Measurements from ENCODE around the gene CANT1.

CANT1 gene

GRCh38 chr17:79029327-79030009, 19.9 kb upstream of the CANT1 start:
- in situ Hi-C loops (cut with MboI; ENCODE audit: low sequenced_read_pairs): loop anchor here (25.0 kb wide), 1 partner anchor 358 kb away; no protein-coding TSS in a partner anchor

- in situ Hi-C loops (cut with MboI; ENCODE audit: low sequenced_read_pairs): loop anchor here (25.0 kb wide), 1 partner anchor 359 kb away; no protein-coding TSS in a partner anchor
Observed at GRCh38 chr17:79028496-79029326, 19.1 kb upstream of the CANT1 start.

- in situ Hi-C loops (cut with MboI; ENCODE audit: low sequenced_read_pairs): loop anchor here (25.0 kb wide), 1 partner anchor 359 kb away; no protein-coding TSS in a partner anchor
Observed at GRCh38 chr17:79027925-79028491, 18.4 kb upstream of the CANT1 start.

GRCh38 chr17:79027274-79027924, 17.8 kb upstream of the CANT1 start:
- in situ Hi-C loops (cut with MboI; ENCODE audit: low sequenced_read_pairs): loop anchor here (25.0 kb wide), 1 partner anchor 360 kb away; no protein-coding TSS in a partner anchor

- in situ Hi-C loops (cut with MboI; ENCODE audit: low sequenced_read_pairs): loop anchor here (25.0 kb wide), 1 partner anchor 361 kb away; no protein-coding TSS in a partner anchor
Observed at GRCh38 chr17:79026376-79027273, 17.1 kb upstream of the CANT1 start.

- in situ Hi-C loops (cut with MboI; ENCODE audit: low sequenced_read_pairs): loop anchor here (25.0 kb wide), 2 partner anchors 362 to 538 kb away; no protein-coding TSS in a partner anchor
Observed at GRCh38 chr17:79024901-79025737, 15.6 kb upstream of the CANT1 start.

GRCh38 chr17:79023886-79024771, 14.6 kb upstream of the CANT1 start, which contains the start of gene C1QTNF1:
C1QTNF1 (plus strand) TSS chr17:79024169; CDS start chr17:79043969, 19,800 bp downstream.
- in situ Hi-C loops (cut with MboI; ENCODE audit: low sequenced_read_pairs): loop anchor here (25.0 kb wide), 1 partner anchor 537 kb away; no protein-coding TSS in a partner anchor

- in situ Hi-C loops (cut with MboI; ENCODE audit: low sequenced_read_pairs): loop anchor here (25.0 kb wide), 1 partner anchor 536 kb away; no protein-coding TSS in a partner anchor
Observed at GRCh38 chr17:79023180-79023705, 13.7 kb upstream of the CANT1 start.

- in situ Hi-C loops (cut with MboI; ENCODE audit: low sequenced_read_pairs): loop anchor here (25.0 kb wide), 1 partner anchor 535 kb away; no protein-coding TSS in a partner anchor
Observed at GRCh38 chr17:79022507-79022991, 13.0 kb upstream of the CANT1 start.

- in situ Hi-C loops (cut with MboI; ENCODE audit: low sequenced_read_pairs): loop anchor here (25.0 kb wide), 1 partner anchor 535 kb away; no protein-coding TSS in a partner anchor
Observed at GRCh38 chr17:79021929-79022328, 12.4 kb upstream of the CANT1 start.

GRCh38 chr17:79020631-79021301, 11.2 kb upstream of the CANT1 start:
- in situ Hi-C loops (cut with MboI; ENCODE audit: low sequenced_read_pairs): loop anchor here (25.0 kb wide), 1 partner anchor 533 kb away; no protein-coding TSS in a partner anchor

GRCh38 chr17:79019632-79020584, 10.3 kb upstream of the CANT1 start:
- in situ Hi-C loops (cut with MboI; ENCODE audit: low sequenced_read_pairs): loop anchor here (25.0 kb wide), 1 partner anchor 533 kb away; no protein-coding TSS in a partner anchor

GRCh38 chr17:79019261-79019631, 9.7 kb upstream of the CANT1 start:
- in situ Hi-C loops (cut with MboI; ENCODE audit: low sequenced_read_pairs): loop anchor here (25.0 kb wide), 1 partner anchor 532 kb away; no protein-coding TSS in a partner anchor

- in situ Hi-C loops (cut with MboI; ENCODE audit: low sequenced_read_pairs): loop anchor here (25.0 kb wide), 1 partner anchor 531 kb away; no protein-coding TSS in a partner anchor
Observed at GRCh38 chr17:79018370-79018695, 8.8 kb upstream of the CANT1 start.
